Prostate gland (tissue), 2 donors: ENCODE measurements around the gene PPP5C. TPM values are rescaled to one million over a fixed set of nuclear protein-coding genes. Genes with fewer than 3 reads are reported as not detected.
"Not testable (repeated sequence)": the region's sequence is repeated elsewhere in the genome, so short reads cannot be mapped to it uniquely, and the experiment has no call there.

Experiments
- DNase-seq: peaks from one replicate; pipeline ENCODE4 v3.0.0-alpha.2; 2019; ENCODE audit warnings: low spot score
- H3K27ac ChIP-seq, 2 donors: fragments of 200-600 bp; sonication (generic); 2 replicates each; pipeline ENCODE4 v1.5.1; 2017 to 2019
- H3K27me3 ChIP-seq: fragments of 200-600 bp; sonication (generic); replicated peaks from 2 replicates; pipeline ENCODE4 v1.5.1; 2019; ENCODE audit not compliant: insufficient read depth
- H3K36me3 ChIP-seq, 2 donors: fragments of 200-600 bp; sonication (generic); 1 replicate in 1 of 2; 2 replicates in 1 of 2; pipeline versions ENCODE4 v1.5.1 to v1.8.1; 2017 to 2019
- H3K4me1 ChIP-seq: fragments of 200-600 bp; sonication (generic); replicated peaks from 2 replicates; pipeline ENCODE4 v1.5.1; 2019
- H3K4me3 ChIP-seq, 2 donors: fragments of 200-600 bp; sonication (generic); 2 replicates each; pipeline ENCODE4 v1.5.1; 2017 to 2019
- H3K9me3 ChIP-seq: fragments of 200-600 bp; sonication (generic); 2 replicates; pipeline ENCODE4 v1.5.1; 2017
- CTCF ChIP-seq, 4 experiments: fragments of 200-600 bp in 2 of 4; fragments of 450-650 bp in 2 of 4; sonication (generic) in 2 of 4; IDR thresholded peaks; 1 replicate in 3 of 4; 2 replicates in 1 of 4; pipeline ENCODE4 v1.5.1; 2016 to 2019; ENCODE audit warnings: antibody characterized with exemption in 4 of 4, mild to moderate bottlenecking in 2 of 4, moderate library complexity in 2 of 4
- POLR2A ChIP-seq: fragments of 450-650 bp; IDR thresholded peaks from one replicate; pipeline ENCODE4 v1.6.1; 2016; ENCODE audit warnings: antibody characterized with exemption, mild to moderate bottlenecking
- POLR2AphosphoS5 ChIP-seq: sonication (generic); formaldehyde crosslinking; IDR thresholded peaks from one replicate; pipeline ENCODE4 v1.6.1; 2017; ENCODE audit warnings: antibody characterized with exemption
- WGBS: methylation state at CpG from one replicate; pipeline ENCODE4 v1.1.5; 2018; 5-methylcytosine and 5-hydroxymethylcytosine counted together
- intact Hi-C: fragments of 100-400 bp; cut with DNase I; formaldehyde crosslinking; loops from one replicate; pipeline ENCODE4 v1.14.2; 2022
- total RNA-seq, 2 donors: library from RNA; depleted of rRNA; stranded (reverse); fragments of >200 nt; gene quantifications; one replicate each; pipeline ENCODE4 v1.1.0, GENCODE V29; 2016

Gene PPP5C
- total RNA-seq, 2 donors from 2014 or later = 81.4 to 84.3 TPM

DNA sequence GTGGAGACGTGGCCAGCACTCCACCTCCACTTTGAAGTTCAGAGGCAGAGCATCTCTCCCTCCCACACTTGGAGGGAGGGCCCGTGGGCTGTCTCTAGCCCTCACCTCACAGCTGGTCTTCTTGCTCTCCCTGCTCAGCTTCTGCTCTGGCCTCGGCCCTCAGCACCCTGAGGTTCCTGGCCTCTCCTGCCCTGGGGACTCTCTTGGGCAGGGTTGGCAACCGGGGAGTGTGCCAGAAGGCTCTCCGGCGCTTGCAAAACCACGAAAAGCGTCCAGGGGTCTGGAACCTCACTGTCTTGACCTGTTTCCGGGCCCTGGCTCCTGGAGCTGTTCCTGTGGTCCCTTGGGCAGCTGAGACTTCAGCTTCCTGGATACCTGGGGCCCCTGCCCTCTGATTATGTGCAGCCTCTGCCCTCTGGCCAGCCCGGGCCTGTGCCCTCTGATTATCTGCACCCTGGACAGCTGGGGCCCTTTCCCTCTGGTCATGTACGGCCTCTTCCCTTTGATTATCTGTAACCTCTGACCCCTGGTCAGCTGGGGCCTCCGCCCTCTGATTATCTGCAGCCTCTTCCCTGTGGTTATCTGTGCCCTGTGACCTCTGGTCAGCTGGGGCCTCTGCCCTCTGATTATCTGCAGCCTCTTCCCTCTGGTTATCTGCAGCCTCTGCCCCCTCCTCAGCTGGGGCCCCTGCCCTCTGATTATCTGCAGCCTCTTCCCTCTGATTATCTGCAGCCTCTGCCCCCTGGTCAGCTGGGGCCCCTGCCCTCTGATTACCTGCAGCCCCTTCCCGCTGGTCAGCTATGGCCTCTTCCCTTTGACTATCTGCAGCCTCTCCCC is 64.4 kb downstream of the PPP5C start:
- DNase-seq = no peak
- 34% methylated on average over 13 of the region's 13 CpGs for WGBS
- no peaks in the 10 kb centered on the region for H3K36me3 ChIP-seq
- peak overlapping the region in 1 of 2 donors; percentile 56 for H3K27ac ChIP-seq
- H3K4me1 ChIP-seq = no peaks in the 10 kb centered on the region
- intact Hi-C loops = no loop called here
- H3K4me3 ChIP-seq = peak overlapping the region; percentile 31 to 38
- TF ChIP-seq CTCF (IDR thresholded peaks at IDR 0.05) = no peak
- no peak for TF ChIP-seq POLR2AphosphoS5
- no peak for TF ChIP-seq POLR2A
- no peaks in the 10 kb centered on the region for H3K27me3 ChIP-seq
- no peaks in the 10 kb centered on the region for H3K9me3 ChIP-seq

DNA sequence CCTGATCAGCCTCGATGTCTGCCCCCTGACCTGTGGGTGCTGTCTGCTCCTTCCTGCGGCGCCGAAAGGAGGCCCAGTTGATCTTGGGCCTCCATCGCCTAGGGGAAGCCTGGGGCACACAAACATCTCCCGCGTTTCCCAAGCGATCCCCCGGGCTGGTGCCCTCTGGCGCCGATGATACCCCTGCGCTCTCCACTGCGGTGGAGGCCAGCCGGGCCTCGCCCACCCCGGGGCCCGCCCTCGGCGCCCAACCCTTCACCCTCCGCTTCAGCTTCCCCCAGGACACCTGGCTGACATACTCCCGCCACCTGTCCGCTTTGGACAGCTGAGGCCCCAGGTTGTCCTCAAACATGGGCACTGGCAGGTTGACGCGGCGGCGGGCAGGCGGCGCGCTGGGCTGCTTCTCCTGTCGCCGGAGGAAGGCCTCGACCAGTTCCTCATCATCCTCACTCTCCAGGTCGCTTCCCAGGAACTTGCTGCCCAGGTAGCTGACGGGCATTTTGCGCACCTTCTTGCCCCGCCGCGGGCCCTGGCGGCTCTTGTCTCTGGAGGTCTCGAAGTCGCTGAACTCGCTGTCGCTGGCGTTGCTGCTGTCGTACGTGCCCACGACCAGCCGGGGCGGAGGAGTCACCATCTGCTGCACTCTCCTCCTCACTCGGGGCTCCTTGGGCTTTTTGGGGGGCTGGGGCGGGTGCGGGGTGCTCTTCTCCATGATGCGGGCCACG is 65.2 kb downstream of the PPP5C start:
- H3K4me3 ChIP-seq = peak overlapping the region; percentile 31 to 38
- H3K27ac ChIP-seq = peak overlapping the region; percentile 45 to 56
- WGBS = 8% methylated on average over 46 of the region's 54 CpGs
- intact Hi-C loops = no loop called here
- no peak for DNase-seq
- TF ChIP-seq CTCF (IDR thresholded peaks at IDR 0.05) = no peak
- no peak for TF ChIP-seq POLR2AphosphoS5
- no peak for TF ChIP-seq POLR2A
- no peaks in the 10 kb centered on the region for H3K4me1 ChIP-seq
- no peaks in the 10 kb centered on the region for H3K36me3 ChIP-seq
- no peaks in the 10 kb centered on the region for H3K9me3 ChIP-seq
- H3K27me3 ChIP-seq = no peaks in the 10 kb centered on the region

- no peaks in the 10 kb centered on the region for H3K4me1 ChIP-seq
- H3K36me3 ChIP-seq = no peaks in the 10 kb centered on the region
- 4% methylated on average over 29 of the region's 29 CpGs for WGBS
- H3K27ac ChIP-seq = peak overlapping the region; percentile 45 to 56
- peak overlapping the region; percentile 31 to 38 for H3K4me3 ChIP-seq
- TF ChIP-seq POLR2A = no peak
- no peak for TF ChIP-seq CTCF (IDR thresholded peaks at IDR 0.05)
- TF ChIP-seq POLR2AphosphoS5 = no peak
- intact Hi-C loops = no loop called here
- no peak for DNase-seq
- H3K27me3 ChIP-seq = no peaks in the 10 kb centered on the region
- no peaks in the 10 kb centered on the region for H3K9me3 ChIP-seq
Measured at GRCh38 chr19:46412650-46413261, 65.9 kb downstream of the PPP5C start.

DNA sequence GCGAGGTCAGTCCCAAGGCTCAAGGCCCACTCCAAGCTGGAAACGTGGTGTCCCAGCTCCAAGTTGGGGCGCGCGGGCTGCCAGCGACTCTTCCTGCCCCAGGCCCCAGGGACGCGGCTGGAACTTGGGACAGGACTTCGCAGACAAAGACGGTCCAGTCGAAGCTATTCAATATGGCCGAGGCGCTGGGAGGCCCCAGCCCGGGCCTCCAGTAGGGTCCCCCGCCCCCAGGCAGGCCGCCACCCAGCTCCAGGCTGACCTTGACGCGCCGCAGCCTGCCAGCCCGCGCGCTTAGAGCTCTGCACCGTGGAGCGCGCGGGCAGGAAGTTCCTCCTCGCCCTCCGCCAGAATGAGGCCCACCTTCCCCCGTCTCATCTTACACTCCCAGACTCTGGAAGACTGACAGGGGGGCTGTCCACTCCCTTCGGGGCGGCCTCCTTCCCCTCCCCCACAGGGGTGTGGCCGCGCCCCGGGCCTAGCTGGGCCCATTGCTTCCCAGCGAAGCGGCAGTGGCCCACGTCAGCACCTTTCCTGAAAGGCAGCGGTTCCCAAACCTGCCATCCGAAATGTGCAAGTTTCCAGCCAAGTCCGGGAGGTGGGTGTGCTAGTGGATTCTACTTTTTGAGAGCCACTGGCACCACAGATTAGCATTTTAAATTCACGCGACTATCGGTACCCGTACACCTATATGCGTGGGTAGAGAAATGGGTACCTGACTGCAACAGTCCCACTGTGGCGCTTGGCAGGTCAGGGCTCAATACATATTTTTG is 66.6 kb downstream of the PPP5C start, which contains the start of gene CCDC8:
Gene CCDC8, minus strand, starts transcription at position 303 of the 770 bp plus-strand sequence. CDS start 754 bp downstream, outside the sequence.
- Histone ChIP-seq H3K4me3 (peak within 1 kb of the TSS; percentile 31 to 38), H3K27me3 (no peaks in the 10 kb centered on the region), H3K9me3 (no peaks in the 10 kb centered on the region), H3K4me1 (no peaks in the 10 kb centered on the region), H3K27ac (peak within 1 kb of the TSS; percentile 45 to 56), H3K36me3 (no peaks in the 10 kb centered on the region)
- 8% methylated on average over 45 of the region's 46 CpGs for WGBS
- intact Hi-C loops = no loop called here
- peak; percentile 85 for DNase-seq
- TF ChIP-seq CTCF (IDR thresholded peaks at IDR 0.05) (no peak), POLR2A (peak; percentile 89), POLR2AphosphoS5 (peak; percentile 93)

DNA sequence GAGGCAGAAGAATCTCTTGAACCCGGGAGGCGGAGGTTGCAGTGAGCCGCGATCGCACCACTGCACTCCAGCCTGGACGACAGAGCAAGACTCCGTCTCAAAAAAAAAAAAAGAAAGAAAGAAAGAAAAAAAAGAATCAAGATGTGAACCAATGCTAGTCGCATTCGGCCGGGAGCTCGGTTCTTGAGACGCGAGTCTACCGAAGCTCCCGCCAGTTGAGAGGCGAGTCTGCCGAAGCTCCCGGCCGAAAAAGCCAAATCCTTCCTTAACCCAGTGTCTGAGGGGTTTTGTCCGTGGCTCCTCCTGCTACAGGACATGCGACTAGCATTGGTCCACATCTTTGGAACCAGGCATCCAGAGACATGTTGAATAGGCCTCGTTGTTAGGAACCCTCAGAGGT is 68.0 kb downstream of the PPP5C start:
- DNase-seq, H3K4me3 ChIP-seq, H3K9me3 ChIP-seq, H3K36me3 ChIP-seq, H3K27me3 ChIP-seq, H3K4me1 ChIP-seq, intact Hi-C loops, H3K27ac ChIP-seq: not testable (repeated sequence)
- WGBS = 97% methylated on average over 22 of the region's 22 CpGs
